CD14-positive monocyte (primary cell): ENCODE data around the gene NOL8. TPM values are rescaled to one million over a fixed set of nuclear protein-coding genes. Genes with fewer than 3 reads are reported as not detected.

Experiments used
- DNase-seq, 3 donors: peaks; one replicate each; pipeline ENCODE4 v3.0.0-alpha.2; 2011 to 2022
- H2AFZ ChIP-seq: 2 replicates; pipeline ENCODE4 v1.6.0; 2012; ENCODE audit warnings: mild to moderate bottlenecking, low read depth, low read length, inconsistent platforms; ENCODE audit not compliant: insufficient read depth, poor library complexity, severe bottlenecking
- H3K27ac ChIP-seq, 2 donors: 1 replicate in 1 of 2; 2 replicates in 1 of 2; pipeline ENCODE4 v1.5.1; 2012 to 2013; ENCODE audit warnings: low read length in 2 of 2, control low read depth in 1 of 2, inconsistent platforms in 1 of 2, low read depth in 1 of 2, mild to moderate bottlenecking in 1 of 2
- H3K27me3 ChIP-seq, 2 donors: one replicate each; pipeline versions ENCODE4 v1.6.0 to v1.6.1; 2011 to 2013; ENCODE audit warnings: low read length in 2 of 2; ENCODE audit not compliant: control insufficient read depth in 2 of 2, insufficient read depth in 2 of 2
- H3K36me3 ChIP-seq, 2 donors: replicated peaks in 1 of 2; 1 replicate in 1 of 2; 2 replicates in 1 of 2; pipeline versions ENCODE4 v1.5.1 to v1.6.1; 2012 to 2013; ENCODE audit warnings: low read length in 2 of 2, control low read depth in 1 of 2, inconsistent platforms in 1 of 2, mild to moderate bottlenecking in 1 of 2; ENCODE audit not compliant: insufficient read depth in 2 of 2, control insufficient read depth in 1 of 2
- H3K4me1 ChIP-seq, 2 donors: 1 replicate in 1 of 2; 2 replicates in 1 of 2; pipeline versions ENCODE4 v1.5.1 to v1.6.1; 2012 to 2013; ENCODE audit warnings: low read length in 2 of 2, control low read depth in 1 of 2, inconsistent platforms in 1 of 2, mild to moderate bottlenecking in 1 of 2, moderate library complexity in 1 of 2; ENCODE audit not compliant: insufficient read depth in 2 of 2, control insufficient read depth in 1 of 2
- H3K4me2 ChIP-seq: replicated peaks from 2 replicates; pipeline ENCODE3; 2012; ENCODE audit warnings: low read length, moderate library complexity, mild to moderate bottlenecking; ENCODE audit not compliant: poor library complexity, severe bottlenecking; ENCODE audit errors: extremely low read depth
- H3K4me3 ChIP-seq, 3 experiments: fragments of 200-600 bp in 1 of 3; sonication (generic) in 1 of 3; replicated peaks in 1 of 3; 1 replicate in 2 of 3; 2 replicates in 1 of 3; pipeline ENCODE4 v1.5.1; 2011 to 2013; ENCODE audit warnings: low read length in 3 of 3, mild to moderate bottlenecking in 3 of 3, control low read depth in 2 of 3, low read depth in 2 of 3, inconsistent platforms in 1 of 3, moderate library complexity in 1 of 3
- H3K79me2 ChIP-seq: 2 replicates; pipeline ENCODE4 v1.6.0; 2012; ENCODE audit warnings: mild to moderate bottlenecking, control low read depth, inconsistent platforms, low read length, moderate library complexity; ENCODE audit not compliant: insufficient read depth
- H3K9ac ChIP-seq: 2 replicates; pipeline ENCODE4 v1.6.0; 2017; ENCODE audit warnings: low read length, mild to moderate bottlenecking; ENCODE audit not compliant: insufficient read depth, poor library complexity, severe bottlenecking
- H3K9me3 ChIP-seq, 2 donors: replicated peaks in 1 of 2; 1 replicate in 1 of 2; 2 replicates in 1 of 2; pipeline versions ENCODE4 v1.5.1 to v1.6.1; 2012 to 2013; ENCODE audit warnings: low read length in 2 of 2, control low read depth in 1 of 2; ENCODE audit not compliant: control insufficient read depth in 1 of 2, insufficient read depth in 1 of 2
- H4K20me1 ChIP-seq: 2 replicates; pipeline ENCODE4 v1.6.0; 2012; ENCODE audit warnings: mild to moderate bottlenecking, low read length, control low read depth, moderate library complexity; ENCODE audit not compliant: insufficient read depth
- H3K27ac Mint-ChIP-seq, 7 donors: one replicate each; pipeline ENCODE4 v1.8.0; 2020; ENCODE audit warnings: mild to moderate bottlenecking in 7 of 7, mixed read lengths in 7 of 7, moderate library complexity in 6 of 7, inconsistent platforms in 2 of 7
- H3K27me3 Mint-ChIP-seq, 3 donors: one replicate each; pipeline ENCODE4 v1.8.0; 2021 to 2022; ENCODE audit warnings: low read depth in 3 of 3, mild to moderate bottlenecking in 3 of 3, mixed read lengths in 3 of 3, moderate library complexity in 3 of 3, inconsistent platforms in 1 of 3
- H3K36me3 Mint-ChIP-seq, 2 donors: one replicate each; pipeline ENCODE4 v1.8.0; 2020; ENCODE audit warnings: mixed read lengths in 2 of 2, inconsistent platforms in 1 of 2, mild to moderate bottlenecking in 1 of 2
- H3K4me1 Mint-ChIP-seq: one replicate; pipeline ENCODE4 v1.8.0; 2020; ENCODE audit warnings: mild to moderate bottlenecking, mixed read lengths
- H3K4me3 Mint-ChIP-seq, 2 donors: one replicate each; pipeline ENCODE4 v1.8.0; 2020; ENCODE audit warnings: mild to moderate bottlenecking in 2 of 2, mixed read lengths in 2 of 2, moderate library complexity in 1 of 2
- H3K9me3 Mint-ChIP-seq, 7 donors: one replicate each; pipeline ENCODE4 v1.8.0; 2020 to 2022; ENCODE audit warnings: mixed read lengths in 7 of 7, mild to moderate bottlenecking in 6 of 7, moderate library complexity in 6 of 7, inconsistent platforms in 2 of 7
- WGBS: methylation state at CpG from one replicate; pipeline ENCODE4 v1.1.5; 2013; ENCODE audit warnings: missing lambda C conversion rate; ENCODE audit not compliant: insufficient coverage; 5-methylcytosine and 5-hydroxymethylcytosine counted together
- intact Hi-C, 2 donors: fragments of 100-400 bp; cut with micrococcal nuclease; formaldehyde crosslinking; loops; one replicate each; pipeline versions ENCODE4 v1.15.0 to v1.15.1; 2023
- polyA plus RNA-seq, 3 donors: library from polyadenylated mRNA; depleted of rRNA in 1 of 3; unstranded in 2 of 3; stranded (reverse) in 1 of 3; fragments of 300-500 nt in 2 of 3; fragments of >200 nt in 1 of 3; fragmentation: Illumina TruSeq in 2 of 3; gene quantifications; 1 replicate in 2 of 3; 2 replicates in 1 of 3; pipeline ENCODE4 v1.2.3, GENCODE V29; 2012 to 2021
- TF ChIP-seq, protein P1 (sequence below): fragments of 200-600 bp; IDR thresholded peaks from one replicate; pipeline ENCODE4 v1.8.0; 2022; ENCODE audit warnings: antibody characterized with exemption, mild to moderate bottlenecking

NOL8 gene
- polyA plus RNA-seq, 3 donors, result 2.9 to 22.0 (median 8.8) TPM

GRCh38 chr9:92315456-92315855, 9.7 kb downstream of the NOL8 start:
- H3K4me1 Mint-ChIP-seq, result peaks cover 12% of the 10 kb centered on the region
- 100% methylated on average over 2 of the region's 5 CpGs for WGBS
- DNase-seq, result no peak
- Histone ChIP-seq H3K36me3 (peaks cover 64 to 90% of the 10 kb centered on the region in 2 donors), H3K4me3 (no peak overlapping the region), H3K4me2 (no peak overlapping the region), H3K4me1 (no peaks in the 10 kb centered on the region), H3K9ac (no peak overlapping the region), H4K20me1 (peaks cover 5% of the 10 kb centered on the region), H3K79me2 (peaks cover 4% of the 10 kb centered on the region), H3K9me3 (no peaks in the 10 kb centered on the region), H3K27me3 (no peaks in the 10 kb centered on the region), H2AFZ (no peak overlapping the region), H3K27ac (no peak overlapping the region)
- no peak overlapping the region for H3K4me3 Mint-ChIP-seq
- no peaks in the 10 kb centered on the region for H3K27me3 Mint-ChIP-seq
- no peak overlapping the region for H3K27ac Mint-ChIP-seq
- intact Hi-C loops, result no loop called here
- no peaks in the 10 kb centered on the region for H3K9me3 Mint-ChIP-seq
- peaks cover 79 to 93% of the 10 kb centered on the region in 2 donors for H3K36me3 Mint-ChIP-seq
- TF ChIP-seq, protein P1, sequence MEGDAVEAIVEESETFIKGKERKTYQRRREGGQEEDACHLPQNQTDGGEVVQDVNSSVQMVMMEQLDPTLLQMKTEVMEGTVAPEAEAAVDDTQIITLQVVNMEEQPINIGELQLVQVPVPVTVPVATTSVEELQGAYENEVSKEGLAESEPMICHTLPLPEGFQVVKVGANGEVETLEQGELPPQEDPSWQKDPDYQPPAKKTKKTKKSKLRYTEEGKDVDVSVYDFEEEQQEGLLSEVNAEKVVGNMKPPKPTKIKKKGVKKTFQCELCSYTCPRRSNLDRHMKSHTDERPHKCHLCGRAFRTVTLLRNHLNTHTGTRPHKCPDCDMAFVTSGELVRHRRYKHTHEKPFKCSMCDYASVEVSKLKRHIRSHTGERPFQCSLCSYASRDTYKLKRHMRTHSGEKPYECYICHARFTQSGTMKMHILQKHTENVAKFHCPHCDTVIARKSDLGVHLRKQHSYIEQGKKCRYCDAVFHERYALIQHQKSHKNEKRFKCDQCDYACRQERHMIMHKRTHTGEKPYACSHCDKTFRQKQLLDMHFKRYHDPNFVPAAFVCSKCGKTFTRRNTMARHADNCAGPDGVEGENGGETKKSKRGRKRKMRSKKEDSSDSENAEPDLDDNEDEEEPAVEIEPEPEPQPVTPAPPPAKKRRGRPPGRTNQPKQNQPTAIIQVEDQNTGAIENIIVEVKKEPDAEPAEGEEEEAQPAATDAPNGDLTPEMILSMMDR, result no peak

- TF ChIP-seq, protein P1, result no peak
- Mint-ChIP-seq H3K27ac (peak overlapping the region in 5 of 7 donors; percentile 13 to 82 (median 47)), H3K4me1 (peaks cover 12% of the 10 kb centered on the region), H3K4me3 (no peak overlapping the region), H3K36me3 (peaks cover 81 to 93% of the 10 kb centered on the region in 2 donors), H3K9me3 (no peaks in the 10 kb centered on the region), H3K27me3 (no peaks in the 10 kb centered on the region)
- Histone ChIP-seq H3K36me3 (peaks cover 64 to 90% of the 10 kb centered on the region in 2 donors), H3K9me3 (no peaks in the 10 kb centered on the region), H3K79me2 (peaks cover 4% of the 10 kb centered on the region), H4K20me1 (peaks cover 5% of the 10 kb centered on the region), H2AFZ (no peak overlapping the region), H3K4me3 (no peak overlapping the region), H3K4me1 (no peaks in the 10 kb centered on the region), H3K4me2 (no peak overlapping the region), H3K27ac (no peak overlapping the region), H3K27me3 (no peaks in the 10 kb centered on the region), H3K9ac (no peak overlapping the region)
- no peak for DNase-seq
- 18% methylated on average over 1 of the region's 2 CpGs for WGBS
- intact Hi-C loops, result no loop called here
Measured at GRCh38 chr9:92313624-92314012, 11.5 kb downstream of the NOL8 start.
